Liver (tissue), 9 donors: ENCODE data around the gene RPLP2. TPM values are rescaled to one million over a fixed set of nuclear protein-coding genes. Genes with fewer than 3 reads are reported as not detected.

Experiments used
- DNase-seq: peaks from one replicate; pipeline ENCODE4 v3.0.0-alpha.2; 2017; ENCODE audit warnings: low spot score
- H3K27ac ChIP-seq, 2 donors: one replicate each; pipeline ENCODE4 v1.7.0; 2013; ENCODE audit warnings: inconsistent platforms in 2 of 2, low read length in 2 of 2, control low read depth in 1 of 2, low read depth in 1 of 2, mild to moderate bottlenecking in 1 of 2
- H3K27me3 ChIP-seq, 4 donors: one replicate each; pipeline versions ENCODE4 v1.6.1 to v1.7.0; 2013; ENCODE audit warnings: low read length in 3 of 4, inconsistent platforms in 1 of 4, mild to moderate bottlenecking in 1 of 4, moderate library complexity in 1 of 4; ENCODE audit not compliant: control insufficient read depth in 4 of 4, insufficient read depth in 4 of 4
- H3K36me3 ChIP-seq, 4 donors: one replicate each; pipeline versions ENCODE4 v1.6.1 to v1.7.0; 2013; ENCODE audit warnings: low read length in 3 of 4, mild to moderate bottlenecking in 3 of 4, low read depth in 1 of 4, moderate library complexity in 1 of 4; ENCODE audit not compliant: control insufficient read depth in 4 of 4, insufficient read depth in 3 of 4
- H3K4me1 ChIP-seq, 4 donors: one replicate each; pipeline versions ENCODE4 v1.6.1 to v1.7.0; 2013; ENCODE audit warnings: low read length in 3 of 4, mild to moderate bottlenecking in 3 of 4, moderate library complexity in 1 of 4; ENCODE audit not compliant: control insufficient read depth in 4 of 4, insufficient read depth in 4 of 4
- H3K4me3 ChIP-seq, 3 donors: one replicate each; pipeline versions ENCODE4 v1.6.1 to v1.7.0; 2013; ENCODE audit warnings: low read length in 3 of 3, control low read depth in 1 of 3, low read depth in 1 of 3, mild to moderate bottlenecking in 1 of 3
- H3K9ac ChIP-seq, 2 donors: one replicate each; pipeline ENCODE4 v1.7.0; 2013; ENCODE audit warnings: low read length in 2 of 2, mild to moderate bottlenecking in 2 of 2, moderate library complexity in 2 of 2, control low read depth in 1 of 2, low read depth in 1 of 2
- H3K9me3 ChIP-seq, 4 donors: one replicate each; pipeline versions ENCODE4 v1.6.1 to v1.7.0; 2013; ENCODE audit warnings: low read length in 3 of 4; ENCODE audit not compliant: control insufficient read depth in 4 of 4
- FOXA1 ChIP-seq: IDR thresholded peaks from 2 replicates; pipeline ENCODE4 v1.6.1; 2016; ENCODE audit warnings: antibody characterized with exemption
- FOXA2 ChIP-seq: IDR thresholded peaks from 2 replicates; pipeline ENCODE4 v1.6.1; 2016; ENCODE audit warnings: antibody characterized with exemption
- HNF4A ChIP-seq, 2 donors: conservative IDR thresholded peaks; 2 replicates each; pipeline ENCODE4 v1.6.1; 2016; ENCODE audit warnings: antibody characterized with exemption in 2 of 2, mild to moderate bottlenecking in 2 of 2
- HNF4G ChIP-seq: IDR thresholded peaks from 2 replicates; pipeline ENCODE4 v1.6.1; 2016; ENCODE audit warnings: antibody characterized with exemption
- JUND ChIP-seq, 2 donors: IDR thresholded peaks; 2 replicates each; pipeline ENCODE4 v1.6.1; 2016; ENCODE audit warnings: antibody characterized with exemption in 2 of 2
- NR2F2 ChIP-seq: IDR thresholded peaks from 2 replicates; pipeline ENCODE4 v1.6.1; 2016; ENCODE audit warnings: antibody characterized with exemption
- RAD21 ChIP-seq, 2 donors: IDR thresholded peaks; 2 replicates each; pipeline ENCODE4 v1.6.1; 2016; ENCODE audit warnings: antibody characterized with exemption in 2 of 2, mild to moderate bottlenecking in 2 of 2
- RXRA ChIP-seq, 2 donors: IDR thresholded peaks; 2 replicates each; pipeline ENCODE4 v1.6.1; 2017 to 2018; ENCODE audit warnings: antibody characterized with exemption in 2 of 2, mild to moderate bottlenecking in 1 of 2
- SP1 ChIP-seq: IDR thresholded peaks from 2 replicates; pipeline ENCODE4 v1.6.1; 2018; ENCODE audit warnings: antibody characterized with exemption, mild to moderate bottlenecking
- YY1 ChIP-seq: IDR thresholded peaks from 2 replicates; pipeline ENCODE4 v1.6.1; 2016; ENCODE audit warnings: antibody characterized with exemption, mild to moderate bottlenecking
- WGBS: extraction: QIAGEN DNeasy Blood & Tissue Kit; methylation state at CpG from one replicate; pipeline ENCODE4 v1.1.7; 2013; 5-methylcytosine and 5-hydroxymethylcytosine counted together
- polyA plus RNA-seq, 2 donors: library from polyadenylated mRNA; stranded (reverse) in 1 of 2; unstranded in 1 of 2; fragments of 200-250 nt in 1 of 2; fragments of >200 nt in 1 of 2; fragmentation: Nextera tagmentation in 1 of 2; extraction: Ambion mirVana in 1 of 2; gene quantifications; one replicate each; pipeline versions ENCODE4 v1.2.1 to v1.2.3, GENCODE V29; 2013 to 2015
- total RNA-seq, 2 donors: library from RNA; depleted of rRNA; stranded (reverse); fragments of >200 nt; gene quantifications; one replicate each; pipeline ENCODE4 v1.2.3, GENCODE V29; 2014
- TF ChIP-seq, protein P1 (sequence below): IDR thresholded peaks from 2 replicates; pipeline ENCODE4 v1.6.1; 2016; ENCODE audit warnings: antibody characterized with exemption, mild to moderate bottlenecking
- TF ChIP-seq, protein P2 (sequence below): IDR thresholded peaks from 2 replicates; pipeline ENCODE4 v1.6.1; 2016; ENCODE audit warnings: antibody characterized with exemption
- TF ChIP-seq, protein P3 (sequence below): fragments of 150-350 bp; IDR thresholded peaks from 2 replicates; pipeline ENCODE4 v1.5.1; 2017; ENCODE audit warnings: improper control_type of control experiment, low read depth, low read length; ENCODE audit not compliant: missing input control
- donor health status: healthy.
- donor health status: healthy.
- donor health status: healthy.
- donor health status: healthy.
- donor health status: healthy.

Gene RPLP2
- total and polyA plus RNA-seq, 4 donors, result 59.8 to 476 (median 285) TPM

DNA sequence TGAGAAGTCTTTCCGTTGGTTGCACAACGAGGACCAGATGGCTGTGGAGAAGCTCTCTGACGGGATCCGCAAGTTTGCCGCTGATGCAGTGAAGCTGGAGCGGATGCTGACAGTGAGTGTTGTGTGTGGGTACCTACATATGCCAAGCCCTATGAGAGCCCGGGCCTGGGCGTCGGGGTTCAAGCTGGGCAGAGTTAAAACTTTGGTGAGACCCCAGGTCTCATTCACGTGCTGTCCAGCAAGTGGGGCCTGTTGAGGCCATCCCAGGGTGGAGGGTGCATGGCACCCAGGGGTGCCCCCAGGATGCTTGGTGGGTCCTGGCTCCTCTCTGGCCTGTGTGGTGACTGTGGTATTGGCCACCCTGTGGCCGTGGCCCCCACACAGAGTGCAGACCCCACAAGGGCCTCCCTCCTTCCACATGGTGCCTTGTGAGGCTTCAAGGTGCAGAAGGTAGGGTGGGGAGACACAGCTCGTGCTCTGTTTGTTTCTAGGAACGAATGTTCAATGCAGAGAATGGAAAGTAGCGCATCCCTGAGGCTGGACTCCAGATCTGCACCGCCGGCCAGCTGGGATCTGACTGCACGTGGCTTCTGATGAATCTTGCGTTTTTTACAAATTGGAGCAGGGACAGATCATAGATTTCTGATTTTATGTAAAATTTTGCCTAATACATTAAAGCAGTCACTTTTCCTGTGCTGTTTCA, 45.3 kb upstream of the RPLP2 start:
- Histone ChIP-seq H3K36me3 (peaks cover 19 to 51% (median 26%) of the 10 kb centered on the region in 4 donors), H3K9me3 (no peaks in the 10 kb centered on the region), H3K27ac (no peak overlapping the region), H3K4me3 (no peak overlapping the region), H3K4me1 (peaks cover 0 to 8% (median 8%) of the 10 kb centered on the region in 4 donors), H3K27me3 (no peaks in the 10 kb centered on the region), H3K9ac (no peak overlapping the region)
- 87% methylated on average over 18 of the region's 18 CpGs for WGBS
- TF ChIP-seq HNF4A (conservative IDR thresholded peaks at IDR 0.05) (no peak), FOXA2 (no peak), FOXA1 (no peak)
- TF ChIP-seq, protein P1, sequence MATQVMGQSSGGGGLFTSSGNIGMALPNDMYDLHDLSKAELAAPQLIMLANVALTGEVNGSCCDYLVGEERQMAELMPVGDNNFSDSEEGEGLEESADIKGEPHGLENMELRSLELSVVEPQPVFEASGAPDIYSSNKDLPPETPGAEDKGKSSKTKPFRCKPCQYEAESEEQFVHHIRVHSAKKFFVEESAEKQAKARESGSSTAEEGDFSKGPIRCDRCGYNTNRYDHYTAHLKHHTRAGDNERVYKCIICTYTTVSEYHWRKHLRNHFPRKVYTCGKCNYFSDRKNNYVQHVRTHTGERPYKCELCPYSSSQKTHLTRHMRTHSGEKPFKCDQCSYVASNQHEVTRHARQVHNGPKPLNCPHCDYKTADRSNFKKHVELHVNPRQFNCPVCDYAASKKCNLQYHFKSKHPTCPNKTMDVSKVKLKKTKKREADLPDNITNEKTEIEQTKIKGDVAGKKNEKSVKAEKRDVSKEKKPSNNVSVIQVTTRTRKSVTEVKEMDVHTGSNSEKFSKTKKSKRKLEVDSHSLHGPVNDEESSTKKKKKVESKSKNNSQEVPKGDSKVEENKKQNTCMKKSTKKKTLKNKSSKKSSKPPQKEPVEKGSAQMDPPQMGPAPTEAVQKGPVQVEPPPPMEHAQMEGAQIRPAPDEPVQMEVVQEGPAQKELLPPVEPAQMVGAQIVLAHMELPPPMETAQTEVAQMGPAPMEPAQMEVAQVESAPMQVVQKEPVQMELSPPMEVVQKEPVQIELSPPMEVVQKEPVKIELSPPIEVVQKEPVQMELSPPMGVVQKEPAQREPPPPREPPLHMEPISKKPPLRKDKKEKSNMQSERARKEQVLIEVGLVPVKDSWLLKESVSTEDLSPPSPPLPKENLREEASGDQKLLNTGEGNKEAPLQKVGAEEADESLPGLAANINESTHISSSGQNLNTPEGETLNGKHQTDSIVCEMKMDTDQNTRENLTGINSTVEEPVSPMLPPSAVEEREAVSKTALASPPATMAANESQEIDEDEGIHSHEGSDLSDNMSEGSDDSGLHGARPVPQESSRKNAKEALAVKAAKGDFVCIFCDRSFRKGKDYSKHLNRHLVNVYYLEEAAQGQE, result no peak
- TF ChIP-seq, protein P2, sequence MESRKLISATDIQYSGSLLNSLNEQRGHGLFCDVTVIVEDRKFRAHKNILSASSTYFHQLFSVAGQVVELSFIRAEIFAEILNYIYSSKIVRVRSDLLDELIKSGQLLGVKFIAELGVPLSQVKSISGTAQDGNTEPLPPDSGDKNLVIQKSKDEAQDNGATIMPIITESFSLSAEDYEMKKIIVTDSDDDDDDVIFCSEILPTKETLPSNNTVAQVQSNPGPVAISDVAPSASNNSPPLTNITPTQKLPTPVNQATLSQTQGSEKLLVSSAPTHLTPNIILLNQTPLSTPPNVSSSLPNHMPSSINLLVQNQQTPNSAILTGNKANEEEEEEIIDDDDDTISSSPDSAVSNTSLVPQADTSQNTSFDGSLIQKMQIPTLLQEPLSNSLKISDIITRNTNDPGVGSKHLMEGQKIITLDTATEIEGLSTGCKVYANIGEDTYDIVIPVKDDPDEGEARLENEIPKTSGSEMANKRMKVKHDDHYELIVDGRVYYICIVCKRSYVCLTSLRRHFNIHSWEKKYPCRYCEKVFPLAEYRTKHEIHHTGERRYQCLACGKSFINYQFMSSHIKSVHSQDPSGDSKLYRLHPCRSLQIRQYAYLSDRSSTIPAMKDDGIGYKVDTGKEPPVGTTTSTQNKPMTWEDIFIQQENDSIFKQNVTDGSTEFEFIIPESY, result no peak
- no peak for DNase-seq

DNA sequence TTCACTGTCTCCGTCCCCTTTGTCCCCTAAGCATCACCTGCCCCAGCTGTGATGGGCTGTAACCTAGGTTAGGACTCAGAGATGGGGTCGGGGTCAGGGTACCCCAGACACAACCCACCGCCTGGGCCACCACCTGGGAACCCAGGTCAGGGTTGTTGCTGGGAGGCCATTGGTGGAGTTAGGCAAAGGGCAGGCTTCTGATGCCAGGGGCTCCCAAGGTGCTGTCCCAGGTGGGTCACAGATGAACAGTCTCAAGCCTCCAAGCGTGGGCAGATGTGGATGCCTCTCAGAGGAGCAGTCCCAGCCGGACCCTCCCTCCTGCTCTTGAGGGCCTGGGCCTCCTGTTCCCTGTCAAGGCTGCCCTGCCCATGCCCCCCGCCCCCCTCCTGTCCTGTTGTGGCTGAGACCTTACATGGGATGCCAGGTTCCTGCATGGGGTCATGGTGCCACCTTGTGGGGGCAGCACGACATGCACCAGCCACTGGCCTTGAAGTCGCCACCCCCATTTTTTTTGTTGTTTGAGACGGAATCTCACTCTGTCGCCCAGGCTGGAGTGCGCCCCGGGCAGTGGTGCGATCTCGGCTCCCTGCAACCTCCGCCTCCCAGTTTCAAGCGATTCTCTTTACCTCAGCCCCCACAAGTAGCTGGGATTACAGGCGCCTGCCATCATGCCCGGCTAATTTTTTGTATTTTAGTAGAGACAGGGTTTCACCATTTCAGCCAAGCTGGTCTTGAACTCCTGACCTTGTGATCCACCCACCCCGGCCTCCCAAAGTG, 44.6 kb upstream of the RPLP2 start:
- Histone ChIP-seq H3K9me3 (no peaks in the 10 kb centered on the region), H3K4me1 (peaks cover 0 to 8% (median 8%) of the 10 kb centered on the region in 4 donors), H3K36me3 (peaks cover 15 to 48% (median 23%) of the 10 kb centered on the region in 4 donors), H3K27me3 (no peaks in the 10 kb centered on the region), H3K27ac (no peak overlapping the region), H3K4me3 (no peak overlapping the region), H3K9ac (no peak overlapping the region)
- WGBS, result 76% methylated on average over 19 of the region's 19 CpGs
- TF ChIP-seq HNF4A (conservative IDR thresholded peaks at IDR 0.05) (no peak), HNF4G (no peak), YY1 (no peak), FOXA2 (no peak), JUND (IDR thresholded peaks at IDR 0.05) (no peak), RAD21 (IDR thresholded peaks at IDR 0.05) (peak; percentile 72 to 82), NR2F2 (no peak), SP1 (no peak), RXRA (IDR thresholded peaks at IDR 0.05) (no peak)
- TF ChIP-seq, protein P2, result no peak
- TF ChIP-seq, protein P3, sequence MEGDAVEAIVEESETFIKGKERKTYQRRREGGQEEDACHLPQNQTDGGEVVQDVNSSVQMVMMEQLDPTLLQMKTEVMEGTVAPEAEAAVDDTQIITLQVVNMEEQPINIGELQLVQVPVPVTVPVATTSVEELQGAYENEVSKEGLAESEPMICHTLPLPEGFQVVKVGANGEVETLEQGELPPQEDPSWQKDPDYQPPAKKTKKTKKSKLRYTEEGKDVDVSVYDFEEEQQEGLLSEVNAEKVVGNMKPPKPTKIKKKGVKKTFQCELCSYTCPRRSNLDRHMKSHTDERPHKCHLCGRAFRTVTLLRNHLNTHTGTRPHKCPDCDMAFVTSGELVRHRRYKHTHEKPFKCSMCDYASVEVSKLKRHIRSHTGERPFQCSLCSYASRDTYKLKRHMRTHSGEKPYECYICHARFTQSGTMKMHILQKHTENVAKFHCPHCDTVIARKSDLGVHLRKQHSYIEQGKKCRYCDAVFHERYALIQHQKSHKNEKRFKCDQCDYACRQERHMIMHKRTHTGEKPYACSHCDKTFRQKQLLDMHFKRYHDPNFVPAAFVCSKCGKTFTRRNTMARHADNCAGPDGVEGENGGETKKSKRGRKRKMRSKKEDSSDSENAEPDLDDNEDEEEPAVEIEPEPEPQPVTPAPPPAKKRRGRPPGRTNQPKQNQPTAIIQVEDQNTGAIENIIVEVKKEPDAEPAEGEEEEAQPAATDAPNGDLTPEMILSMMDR, result peak; percentile 53
- peak; percentile 59 for DNase-seq
